HG02588 (cell line): ENCODE data around the gene TBX2.

ENCODE experiments used
- ATAC-seq: cut with Tn5 transposase; IDR thresholded peaks from one replicate; pipeline ENCODE4 v1.9.1; 2021; ENCODE audit warnings: mild to moderate bottlenecking, moderate library complexity; ENCODE audit not compliant: unreplicated experiment

Gene TBX2

DNA sequence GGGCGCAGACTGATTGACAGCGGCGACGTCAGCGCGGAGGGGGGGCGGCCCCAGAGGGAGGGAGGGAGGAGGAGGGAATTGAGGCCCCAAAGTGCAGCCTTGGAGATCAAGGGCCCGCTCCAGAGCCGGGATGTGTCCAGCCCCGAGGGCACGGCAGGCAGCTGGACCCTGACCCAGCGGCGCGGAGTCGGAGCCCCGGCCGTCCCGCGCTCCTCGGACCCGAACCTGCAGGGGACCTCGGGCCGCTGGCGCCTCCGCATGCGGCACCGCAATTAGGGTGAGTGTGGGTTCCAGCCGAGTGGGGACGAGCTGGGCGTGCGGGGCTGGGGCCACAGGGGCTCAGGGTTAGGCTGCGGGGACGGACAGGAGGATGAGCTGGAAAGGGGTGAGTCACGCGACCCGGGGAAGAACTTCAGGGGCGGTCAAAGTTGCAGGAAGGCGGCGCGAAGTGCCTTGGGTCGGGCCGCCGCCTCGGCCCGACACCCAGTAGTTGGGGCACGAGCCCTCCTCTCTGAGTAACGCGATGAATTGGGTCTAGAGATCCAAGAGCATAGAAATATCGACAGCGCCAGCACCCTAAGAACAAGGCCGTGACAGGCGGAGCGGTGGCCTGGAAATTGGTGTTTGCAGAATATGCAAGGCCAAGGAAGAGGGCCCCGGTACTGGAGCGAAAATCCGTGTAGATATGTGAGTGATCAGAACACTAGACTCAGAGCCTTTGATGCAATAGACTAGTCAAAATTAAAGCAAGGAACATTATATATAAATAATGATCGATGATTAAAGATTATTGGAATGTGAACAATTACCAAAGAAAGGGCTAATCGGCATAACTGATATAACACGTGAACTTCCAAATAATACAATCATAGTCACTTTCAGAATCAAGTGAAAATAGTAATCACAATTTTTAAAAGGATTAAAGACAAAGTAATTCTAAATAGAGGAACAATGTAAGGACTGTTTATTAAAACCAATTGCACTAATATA is 53.0 kb downstream of the TBX2 start, which contains the start of gene TBX4:
TSS of gene TBX4 (plus strand) at position 122 of the 990 bp plus-strand sequence. CDS start 4,069 bp downstream, outside the sequence.
- no peak for ATAC-seq

DNA sequence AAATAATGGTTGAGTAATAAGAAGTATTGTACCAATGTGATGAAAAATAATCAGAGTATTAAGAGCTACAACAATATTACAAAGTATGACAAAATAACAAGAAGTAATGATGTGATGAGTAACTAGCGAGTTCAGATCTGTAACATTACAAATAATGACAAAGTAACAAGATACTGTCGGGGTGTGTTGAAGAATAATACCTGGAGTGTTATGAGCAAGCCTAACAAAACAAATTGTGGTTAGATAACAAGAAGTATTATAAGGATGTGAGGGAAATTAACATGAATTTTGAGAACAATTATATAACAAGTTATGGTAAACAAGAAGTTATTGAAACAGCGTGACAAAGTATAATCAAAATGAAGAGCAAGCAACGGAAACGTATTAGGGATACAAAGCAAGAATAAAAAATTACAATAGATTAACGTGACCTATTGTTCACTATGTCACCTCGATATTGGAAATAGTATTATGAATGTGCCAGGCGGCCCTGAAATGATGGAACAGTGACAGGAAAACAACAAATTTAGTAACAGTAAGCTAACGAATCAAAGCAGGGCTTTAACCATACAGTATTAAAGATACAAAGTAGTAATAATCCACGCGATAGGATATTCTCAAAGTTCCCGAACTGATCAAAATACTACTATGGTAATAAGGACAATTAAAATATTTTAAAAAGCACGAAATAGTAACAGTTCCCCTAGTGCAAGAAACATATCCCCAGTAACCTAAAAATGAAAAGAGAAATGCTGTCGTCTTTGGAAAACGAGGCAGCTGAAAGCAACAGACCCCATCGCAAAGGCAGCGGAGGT is 54.1 kb downstream of the TBX2 start:
- ATAC-seq, result no peak

DNA sequence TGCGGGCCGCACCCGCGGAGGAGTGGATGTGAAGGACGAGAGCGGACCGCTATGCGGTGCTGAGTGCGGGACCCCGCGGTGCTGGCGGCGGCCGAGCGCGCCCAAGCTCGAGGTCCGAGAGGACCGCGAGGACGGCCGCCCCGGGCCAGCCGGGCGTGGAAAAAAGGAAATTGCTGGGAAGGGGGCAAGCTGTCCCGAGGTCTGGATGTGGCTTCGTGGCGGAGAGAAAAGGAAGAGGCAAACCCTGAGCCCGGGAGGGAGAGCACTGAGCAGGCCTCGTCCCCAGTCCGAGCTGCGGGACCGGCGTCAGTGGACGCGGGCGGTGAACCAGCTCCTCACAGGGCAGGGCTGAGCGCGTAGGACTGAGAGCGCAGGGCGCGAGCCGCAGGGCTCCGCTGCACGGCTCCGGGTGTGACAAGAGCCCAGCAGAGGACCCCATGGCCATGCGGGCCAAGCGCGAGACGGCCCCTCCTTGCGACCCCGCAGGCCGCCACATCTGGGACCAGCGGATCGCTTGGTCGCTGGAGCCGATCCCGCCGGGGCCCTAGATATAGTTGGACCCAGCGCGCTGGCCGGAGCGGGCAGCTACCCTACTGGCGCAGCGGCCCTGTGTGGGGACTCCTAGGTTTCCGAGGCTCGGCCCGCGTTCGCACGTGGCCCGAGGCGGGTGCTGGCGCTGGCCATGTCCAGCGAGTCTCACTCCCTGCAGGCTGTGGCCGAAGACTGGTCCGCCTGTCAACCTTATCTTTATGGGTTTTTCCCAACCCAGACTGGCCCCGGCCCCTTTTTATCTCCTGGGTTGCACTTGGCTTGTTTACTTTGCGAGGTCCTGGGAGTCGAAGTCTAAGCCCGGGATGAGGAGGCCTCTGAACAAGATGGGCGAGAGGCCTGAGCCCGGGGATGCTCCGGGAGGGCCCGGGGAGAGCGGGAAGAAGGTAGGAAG is 55.0 kb downstream of the TBX2 start:
- ATAC-seq, result no peak

DNA sequence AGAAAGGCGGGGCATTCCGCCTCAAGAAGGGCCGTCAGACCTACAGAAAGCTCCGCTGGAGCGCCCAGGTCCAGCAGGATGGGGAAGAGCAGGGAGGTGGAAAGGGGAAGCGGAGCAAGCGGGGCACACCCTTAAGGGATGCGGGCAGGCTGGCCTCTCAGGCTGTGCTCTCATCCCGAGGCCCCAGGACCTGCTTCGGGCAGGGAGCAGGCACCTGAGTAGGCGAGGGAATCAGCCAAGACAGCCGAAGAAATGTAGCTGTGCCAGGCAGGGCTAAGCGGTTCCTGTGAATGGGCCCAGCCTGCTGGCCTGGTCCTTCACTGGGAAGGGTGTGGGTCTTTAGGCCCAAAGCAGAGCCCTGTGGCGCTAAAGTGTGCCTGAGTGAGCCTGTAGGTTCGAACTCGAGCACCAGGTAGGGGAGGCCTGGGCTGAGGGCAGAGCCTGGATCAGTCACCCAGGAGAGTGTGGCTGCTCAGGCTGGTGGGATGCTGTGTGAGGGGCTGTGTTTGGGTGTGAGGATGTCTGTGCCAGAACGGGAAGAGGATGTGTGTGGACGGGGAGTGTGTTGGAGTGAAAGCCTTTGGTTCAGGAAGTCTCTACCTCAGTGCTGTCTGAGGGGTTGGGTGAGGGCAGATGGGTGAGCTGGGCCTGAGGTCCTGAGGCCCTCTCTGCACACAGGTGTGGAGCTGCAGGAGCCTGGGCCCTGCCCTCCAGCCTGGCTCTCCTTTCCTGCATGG is 55.8 kb downstream of the TBX2 start:
- ATAC-seq, result no peak

DNA sequence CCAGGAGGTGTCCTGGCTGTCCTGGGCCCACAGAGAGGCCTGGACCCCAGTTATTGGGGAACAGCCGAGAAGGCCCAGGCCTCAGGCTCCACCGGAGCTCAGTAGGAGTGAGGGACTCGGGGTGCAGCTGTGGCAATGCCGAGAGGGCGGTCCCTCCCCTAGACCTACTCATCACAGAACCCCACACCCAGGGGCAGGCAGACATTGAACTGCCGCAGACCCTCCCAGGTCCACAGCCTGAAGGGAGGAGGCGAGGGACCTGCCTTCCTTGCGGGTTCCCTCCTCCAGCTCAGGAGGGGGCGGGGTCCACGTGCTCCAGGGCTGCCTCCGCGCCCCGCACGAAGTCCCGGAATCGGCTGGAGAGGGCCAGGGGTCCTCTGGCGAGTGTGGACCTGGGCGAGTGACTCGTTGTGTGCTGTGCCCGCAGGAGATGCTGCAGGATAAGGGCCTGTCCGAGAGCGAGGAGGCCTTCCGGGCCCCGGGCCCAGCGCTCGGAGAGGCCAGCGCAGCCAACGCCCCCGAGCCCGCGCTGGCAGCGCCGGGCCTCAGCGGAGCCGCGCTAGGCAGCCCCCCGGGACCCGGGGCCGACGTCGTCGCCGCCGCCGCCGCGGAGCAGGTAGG is 56.5 kb downstream of the TBX2 start:
- ATAC-seq, result no peak

DNA sequence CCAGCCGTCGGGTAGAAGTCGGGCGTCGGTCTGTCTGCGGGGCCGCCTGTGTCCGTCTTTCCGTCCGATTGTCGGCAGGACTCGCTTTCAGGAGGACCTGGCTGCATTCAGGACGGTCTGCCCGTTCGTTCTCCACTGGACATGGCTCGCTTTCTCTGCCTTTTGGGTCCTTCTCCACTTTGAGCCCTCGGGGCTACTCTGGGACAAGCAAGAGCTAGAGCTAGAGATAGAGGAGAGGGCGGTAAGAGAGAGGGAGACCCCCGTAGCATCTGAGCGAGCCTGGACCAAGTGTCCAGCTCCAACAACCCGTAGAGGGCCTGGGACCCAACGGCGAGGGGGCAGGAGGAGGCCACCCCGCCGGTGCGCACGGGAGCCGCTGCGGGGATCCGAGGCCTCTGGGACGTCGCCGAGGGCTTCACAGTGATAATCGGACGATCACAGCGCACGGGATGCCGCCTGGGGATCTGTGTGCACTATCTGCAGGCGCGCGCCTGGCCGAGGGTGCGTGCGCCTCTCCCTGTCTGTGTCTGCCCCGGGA is 57.1 kb downstream of the TBX2 start:
- no peak for ATAC-seq

DNA sequence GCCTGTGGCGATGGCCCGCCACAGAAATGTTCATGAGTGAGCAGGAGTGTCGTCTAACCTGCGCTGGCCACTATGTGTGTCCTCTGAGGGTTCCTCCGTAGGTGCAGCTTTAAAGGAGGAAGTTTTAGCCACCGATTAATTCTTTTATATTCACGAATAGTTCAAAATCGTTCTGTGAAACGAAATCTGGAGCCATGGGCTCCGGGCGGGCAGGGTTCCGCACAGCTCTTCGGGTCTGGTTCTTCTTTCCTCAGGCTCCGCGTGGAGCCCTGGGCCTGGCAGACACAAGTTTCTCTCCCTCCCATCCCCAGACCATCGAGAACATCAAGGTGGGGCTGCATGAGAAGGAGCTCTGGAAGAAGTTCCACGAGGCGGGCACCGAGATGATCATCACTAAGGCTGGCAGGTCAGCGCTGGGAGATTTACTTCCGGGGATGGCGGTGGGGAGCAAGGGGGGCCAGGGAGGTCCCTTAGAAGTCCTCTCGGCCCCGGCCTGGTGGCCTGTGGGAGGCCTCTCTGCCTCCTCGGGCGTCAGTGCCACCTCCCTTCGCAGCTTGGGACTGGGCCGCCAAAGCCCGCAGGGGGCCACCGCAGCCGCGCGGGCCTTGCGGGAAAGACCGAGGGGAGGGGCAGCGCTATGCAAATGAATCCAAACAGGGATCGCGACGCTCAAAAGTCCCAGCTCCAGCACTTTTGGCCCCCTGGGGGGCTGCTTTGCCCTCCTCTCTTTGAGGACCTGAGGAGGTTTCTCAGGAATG is 57.8 kb downstream of the TBX2 start:
- no peak for ATAC-seq

DNA sequence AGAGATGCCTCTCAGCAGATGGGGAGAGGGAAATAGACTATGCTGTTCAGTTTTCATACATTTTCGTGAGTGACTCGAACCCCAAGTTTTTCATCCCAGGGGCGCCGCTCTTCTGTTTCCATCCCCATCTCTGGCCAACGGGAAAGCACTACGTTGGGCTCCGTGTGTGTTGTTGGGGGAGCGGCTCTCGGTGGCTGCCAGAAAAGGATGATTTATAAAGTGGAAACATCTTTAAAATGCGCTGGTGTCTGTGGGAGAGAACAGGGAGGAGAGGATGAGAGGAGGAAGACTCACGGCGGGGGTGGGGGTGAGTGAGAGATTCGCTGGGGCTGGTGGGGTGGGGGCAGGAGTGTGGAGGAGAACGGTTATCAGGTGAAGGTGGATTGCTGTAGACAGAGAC is 58.4 kb downstream of the TBX2 start:
- ATAC-seq, result no peak

DNA sequence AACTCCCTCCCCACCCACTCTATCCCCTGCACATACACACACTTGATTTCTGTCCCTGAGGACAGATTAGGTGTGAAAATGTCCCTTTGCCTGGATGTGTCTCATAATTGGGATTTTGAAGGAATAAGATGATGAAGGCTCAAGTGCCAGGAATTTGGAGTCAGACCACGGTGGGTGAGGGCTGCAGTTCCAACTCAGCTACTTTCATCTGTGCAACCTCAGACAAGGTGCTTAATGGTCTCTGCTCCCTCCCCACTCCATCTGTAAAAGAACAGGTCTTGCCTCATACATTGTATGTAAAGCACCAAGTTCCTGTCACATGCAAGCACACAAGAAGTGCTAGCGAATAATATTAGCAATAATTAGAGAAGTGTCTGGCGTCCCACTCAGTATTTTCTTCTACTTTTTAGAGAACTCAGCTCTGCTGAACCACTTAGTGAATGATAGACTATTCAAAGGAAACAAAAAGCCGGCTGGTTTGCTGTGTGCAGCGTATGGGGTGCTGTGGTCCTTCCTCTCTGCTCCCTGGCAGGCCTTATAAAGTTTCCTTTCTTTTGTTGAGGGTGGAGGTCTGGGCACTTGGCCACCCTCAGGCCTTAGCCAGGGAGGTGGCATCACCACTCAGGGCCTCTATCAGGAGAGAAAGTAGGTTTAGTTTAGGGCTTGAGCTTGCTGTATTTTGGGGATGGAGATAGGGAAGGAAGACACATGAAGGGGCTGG is 58.9 kb downstream of the TBX2 start:
- no peak for ATAC-seq
